Glutamatergic neuron (in vitro differentiated cells): ENCODE results near the gene TLL2. TPM values are rescaled to one million over a fixed set of nuclear protein-coding genes. Genes with fewer than 3 reads are reported as not detected.
A peak's percentile ranks its signal among the peaks of the same experiment; 100 is the strongest.

Experiments
- DNase-seq: peaks from one replicate; pipeline ENCODE4 v3.0.0; 2022
- H3K27ac Mint-ChIP-seq: one replicate; pipeline ENCODE4 v1.8.0; 2020; ENCODE audit warnings: mild to moderate bottlenecking, mixed read lengths, inconsistent platforms; ENCODE audit not compliant: unreplicated experiment
- H3K27me3 Mint-ChIP-seq: one replicate; pipeline ENCODE4 v1.8.0; 2020; ENCODE audit warnings: mild to moderate bottlenecking, moderate library complexity, mixed read lengths, inconsistent platforms; ENCODE audit not compliant: unreplicated experiment
- H3K36me3 Mint-ChIP-seq: one replicate; pipeline ENCODE4 v1.8.0; 2020; ENCODE audit warnings: mild to moderate bottlenecking, mixed read lengths, inconsistent platforms; ENCODE audit not compliant: unreplicated experiment
- H3K4me1 Mint-ChIP-seq: one replicate; pipeline ENCODE4 v1.8.0; 2020; ENCODE audit warnings: mild to moderate bottlenecking, low read depth, mixed read lengths, inconsistent platforms; ENCODE audit not compliant: unreplicated experiment
- H3K4me3 Mint-ChIP-seq: one replicate; pipeline ENCODE4 v1.8.0; 2020; ENCODE audit warnings: mild to moderate bottlenecking, mixed read lengths, inconsistent platforms; ENCODE audit not compliant: unreplicated experiment
- H3K9me3 Mint-ChIP-seq: one replicate; pipeline ENCODE4 v1.8.0; 2020; ENCODE audit warnings: mild to moderate bottlenecking, moderate library complexity, mixed read lengths, inconsistent platforms; ENCODE audit not compliant: unreplicated experiment
- total RNA-seq: library from RNA; stranded (reverse); fragmentation: NEBNext Ultra II Directional; extraction: Animal tissue kit (Norgen Biotek cat#: 25700); gene quantifications from one replicate; pipeline ENCODE4 v1.2.1, GENCODE V29; 2021; ENCODE audit not compliant: unreplicated experiment
- TF ChIP-seq, protein P1 (sequence below): fragments of 200-600 bp; sonication (generic); IDR thresholded peaks from one replicate; pipeline ENCODE4 v1.5.0; 2021; ENCODE audit not compliant: partially characterized antibody, unreplicated experiment

The TLL2 gene
- total RNA-seq, 1 donor from 2014 or later: 0.17 TPM

DNA sequence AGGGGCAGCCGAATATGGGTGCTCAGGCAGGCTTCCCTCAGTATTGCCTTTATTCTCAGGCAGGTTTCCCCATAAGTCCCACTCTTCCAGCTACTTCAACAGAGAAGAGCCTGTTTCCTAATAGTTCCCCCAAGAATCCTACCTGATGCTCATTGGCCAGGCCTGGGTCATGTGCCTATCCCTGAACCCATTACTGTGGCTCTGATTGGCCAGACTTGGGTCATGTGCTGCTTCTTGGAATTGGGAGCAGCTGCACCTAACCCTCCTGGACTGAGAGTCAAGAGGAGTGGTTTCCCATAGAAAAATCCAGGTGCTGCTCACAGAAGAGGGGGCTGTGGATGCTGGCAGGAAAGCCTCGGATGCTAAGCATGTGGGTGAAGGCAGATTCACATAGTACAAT lies 176.6 kb downstream of the TLL2 start:
- H3K27ac Mint-ChIP-seq: no peak overlapping the region
- no peak for DNase-seq

DNA sequence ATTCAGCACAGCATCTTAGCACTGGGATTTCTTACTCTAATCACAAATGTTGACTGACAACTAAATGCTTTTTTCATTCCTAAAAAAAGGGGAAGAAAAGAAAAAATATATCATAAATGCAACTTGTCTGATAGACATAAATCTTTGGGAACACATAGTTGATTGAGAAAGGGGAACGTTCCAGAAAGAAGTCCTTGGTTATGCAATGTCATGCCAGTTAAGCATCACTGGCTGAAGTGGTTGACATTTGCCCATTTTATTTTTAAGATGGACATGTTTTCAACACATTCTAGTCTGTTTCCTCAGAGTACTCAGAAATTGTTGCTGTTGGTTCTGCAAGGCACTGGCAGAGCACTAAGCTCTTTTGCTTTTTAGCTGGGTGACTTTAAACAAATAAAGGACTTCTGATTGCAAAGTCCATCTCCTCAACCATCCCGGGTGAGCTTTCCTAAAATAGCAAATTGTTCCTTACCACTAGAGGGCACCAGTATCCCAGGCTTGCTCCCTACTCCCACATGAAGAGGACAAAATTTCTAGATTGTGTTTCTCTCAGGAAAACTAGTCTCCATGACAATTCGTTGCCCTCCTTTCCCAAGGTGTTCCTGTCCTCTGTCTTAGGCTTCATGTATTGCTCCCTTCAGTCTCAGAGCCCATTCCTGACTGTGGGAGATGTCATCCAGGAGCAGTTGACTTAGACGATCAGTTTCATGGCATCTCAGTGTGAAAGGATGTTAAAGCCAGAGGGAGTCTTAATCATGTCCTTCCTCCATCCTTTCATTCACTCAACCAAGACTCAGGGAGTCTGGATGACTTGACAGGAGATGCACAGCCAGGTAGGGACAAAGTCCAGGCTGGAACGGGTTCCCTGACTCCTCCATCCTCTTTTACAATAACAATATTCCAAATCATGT lies 178.9 kb downstream of the TLL2 start:
- Mint-ChIP-seq H3K36me3 (no peaks in the 10 kb centered on the region), H3K27ac (no peak overlapping the region), H3K4me1 (no peaks in the 10 kb centered on the region), H3K9me3 (no peaks in the 10 kb centered on the region), H3K27me3 (no peaks in the 10 kb centered on the region), H3K4me3 (no peak overlapping the region)
- DNase-seq: no peak
- TF ChIP-seq, protein P1, sequence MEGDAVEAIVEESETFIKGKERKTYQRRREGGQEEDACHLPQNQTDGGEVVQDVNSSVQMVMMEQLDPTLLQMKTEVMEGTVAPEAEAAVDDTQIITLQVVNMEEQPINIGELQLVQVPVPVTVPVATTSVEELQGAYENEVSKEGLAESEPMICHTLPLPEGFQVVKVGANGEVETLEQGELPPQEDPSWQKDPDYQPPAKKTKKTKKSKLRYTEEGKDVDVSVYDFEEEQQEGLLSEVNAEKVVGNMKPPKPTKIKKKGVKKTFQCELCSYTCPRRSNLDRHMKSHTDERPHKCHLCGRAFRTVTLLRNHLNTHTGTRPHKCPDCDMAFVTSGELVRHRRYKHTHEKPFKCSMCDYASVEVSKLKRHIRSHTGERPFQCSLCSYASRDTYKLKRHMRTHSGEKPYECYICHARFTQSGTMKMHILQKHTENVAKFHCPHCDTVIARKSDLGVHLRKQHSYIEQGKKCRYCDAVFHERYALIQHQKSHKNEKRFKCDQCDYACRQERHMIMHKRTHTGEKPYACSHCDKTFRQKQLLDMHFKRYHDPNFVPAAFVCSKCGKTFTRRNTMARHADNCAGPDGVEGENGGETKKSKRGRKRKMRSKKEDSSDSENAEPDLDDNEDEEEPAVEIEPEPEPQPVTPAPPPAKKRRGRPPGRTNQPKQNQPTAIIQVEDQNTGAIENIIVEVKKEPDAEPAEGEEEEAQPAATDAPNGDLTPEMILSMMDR: peak; percentile 82

More for the DNA sequence above, 176.6 kb downstream of the TLL2 start:
- Mint-ChIP-seq H3K4me1 (no peaks in the 10 kb centered on the region), H3K27me3 (no peaks in the 10 kb centered on the region), H3K4me3 (no peak overlapping the region), H3K36me3 (no peaks in the 10 kb centered on the region), H3K9me3 (no peaks in the 10 kb centered on the region)
- TF ChIP-seq, protein P1: no peak

DNA sequence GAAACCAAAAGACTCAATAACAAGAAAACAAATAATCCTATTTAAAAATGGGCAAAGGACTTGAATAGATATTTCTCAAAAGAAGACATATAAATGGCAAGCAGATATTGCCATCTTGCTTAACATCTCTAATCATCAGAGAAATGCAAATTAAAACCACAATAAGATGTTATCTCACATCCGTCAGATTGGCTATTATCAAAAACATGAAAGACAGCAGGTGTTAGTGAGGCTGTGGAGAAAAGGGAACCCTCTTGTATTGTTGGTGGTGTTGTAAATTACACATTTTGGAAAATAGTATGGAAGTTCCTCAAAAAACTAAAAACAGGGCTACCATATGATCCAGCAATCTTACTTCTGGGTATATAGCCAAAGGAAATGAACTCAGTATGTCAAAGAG lies 180.6 kb downstream of the TLL2 start:
- Mint-ChIP-seq H3K4me3 (no peak overlapping the region), H3K4me1 (no peaks in the 10 kb centered on the region), H3K9me3 (no peaks in the 10 kb centered on the region), H3K27ac (no peak overlapping the region), H3K27me3 (no peaks in the 10 kb centered on the region), H3K36me3 (no peaks in the 10 kb centered on the region)
- DNase-seq: no peak
- TF ChIP-seq, protein P1: no peak

DNA sequence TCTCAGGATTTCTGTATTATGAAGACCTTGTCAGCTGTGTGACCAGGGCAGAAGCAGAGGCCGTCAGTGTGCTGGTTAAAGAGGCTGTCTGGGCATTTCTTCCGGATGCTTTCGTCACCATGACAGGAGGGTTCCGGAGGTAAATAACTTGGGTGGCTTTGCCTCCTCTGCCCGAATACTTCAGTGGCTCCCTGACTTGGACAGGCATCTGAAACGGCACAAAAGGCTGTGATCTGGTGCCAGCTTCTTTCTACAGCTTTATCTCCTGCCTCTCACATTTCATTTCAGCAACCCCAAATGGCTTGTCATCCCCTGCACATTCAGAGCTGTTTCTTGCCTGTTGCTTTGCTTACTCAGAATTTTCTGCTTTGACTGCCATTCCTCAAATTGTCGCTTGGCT lies 186.3 kb downstream of the TLL2 start:
- no peaks in the 10 kb centered on the region for H3K27me3 Mint-ChIP-seq
- H3K4me3 Mint-ChIP-seq: no peak overlapping the region
- no peaks in the 10 kb centered on the region for H3K4me1 Mint-ChIP-seq
- no peaks in the 10 kb centered on the region for H3K9me3 Mint-ChIP-seq
- TF ChIP-seq, protein P1: no peak
- H3K36me3 Mint-ChIP-seq: no peaks in the 10 kb centered on the region
- H3K27ac Mint-ChIP-seq: no peak overlapping the region
- no peak for DNase-seq

DNA sequence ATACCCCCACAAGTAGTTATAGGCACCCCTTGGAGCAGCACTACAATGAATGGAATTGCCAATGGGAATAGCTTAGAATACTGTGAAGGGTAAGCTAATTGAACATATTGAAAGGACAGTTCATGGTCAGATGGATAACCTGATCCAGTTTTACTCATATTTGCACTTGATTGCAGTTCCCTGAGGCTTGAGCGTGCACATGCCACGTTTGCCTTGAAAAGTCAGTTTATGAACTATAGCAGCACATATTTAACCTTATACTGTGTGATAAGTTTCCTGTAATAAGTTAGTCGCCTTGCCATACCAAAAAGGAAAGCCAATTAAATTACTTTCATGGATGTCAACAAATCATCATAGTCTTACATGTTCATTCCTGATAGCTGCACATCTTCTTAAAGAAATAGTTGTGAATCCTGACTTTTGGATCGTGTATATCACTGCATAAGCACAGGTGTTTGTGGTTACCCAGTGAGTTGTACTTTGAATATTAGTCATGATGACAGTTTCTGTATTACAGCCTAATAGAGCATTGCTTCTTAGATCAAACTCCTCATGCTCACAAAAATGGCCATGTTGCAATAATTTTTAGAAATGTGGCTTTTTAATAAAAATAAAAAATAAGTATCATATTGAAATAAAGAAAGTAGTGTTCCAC lies 187.9 kb downstream of the TLL2 start:
- no peaks in the 10 kb centered on the region for H3K9me3 Mint-ChIP-seq
- no peak overlapping the region for H3K27ac Mint-ChIP-seq
- no peaks in the 10 kb centered on the region for H3K36me3 Mint-ChIP-seq

More for the DNA sequence above, 187.9 kb downstream of the TLL2 start:
- DNase-seq: no peak
- no peaks in the 10 kb centered on the region for H3K4me1 Mint-ChIP-seq
- TF ChIP-seq, protein P1: no peak
- H3K4me3 Mint-ChIP-seq: no peak overlapping the region
- no peaks in the 10 kb centered on the region for H3K27me3 Mint-ChIP-seq
